Kidney (tissue), 14 donors: ENCODE measurements around the gene DSCAM. TPM values are rescaled to one million over a fixed set of nuclear protein-coding genes. Genes with fewer than 3 reads are reported as not detected.
A peak's percentile ranks its signal among the peaks of the same experiment; 100 is the strongest.

Experiments
- DNase-seq, 5 donors: peaks; one replicate each; pipeline ENCODE4 v3.0.0-alpha.2; 2013 to 2020
- FAIRE-seq: peaks from 2 replicates; lab custom pipeline; 2012; peaks lifted over from hg19 to GRCh38; lab: Jason Lieb, UNC
- H3K27ac ChIP-seq, 2 donors: one replicate each; pipeline ENCODE4 v1.7.0; 2013; ENCODE audit warnings: low read depth in 2 of 2, low read length in 2 of 2, inconsistent platforms in 1 of 2
- H3K27me3 ChIP-seq: one replicate; pipeline ENCODE4 v1.7.1; 2013; ENCODE audit warnings: low read length, inconsistent platforms; ENCODE audit not compliant: control insufficient read depth, insufficient read depth
- H3K36me3 ChIP-seq, 3 donors: one replicate each; pipeline versions ENCODE4 v1.7.0 to v1.7.1; 2013; ENCODE audit warnings: low read length in 3 of 3, control low read depth in 1 of 3, inconsistent platforms in 1 of 3; ENCODE audit not compliant: insufficient read depth in 3 of 3, control insufficient read depth in 2 of 3
- H3K4me1 ChIP-seq, 3 donors: one replicate each; pipeline versions ENCODE4 v1.7.0 to v1.7.1; 2013; ENCODE audit warnings: low read length in 3 of 3, inconsistent platforms in 1 of 3, low read depth in 1 of 3; ENCODE audit not compliant: control insufficient read depth in 2 of 3, insufficient read depth in 2 of 3
- H3K4me3 ChIP-seq, 3 donors: one replicate each; pipeline versions ENCODE4 v1.7.0 to v1.8.1; 2013; ENCODE audit warnings: low read length in 3 of 3, control low read depth in 1 of 3, inconsistent platforms in 1 of 3
- H3K9ac ChIP-seq, 3 donors: one replicate each; pipeline versions ENCODE4 v1.7.0 to v1.7.1; 2013; ENCODE audit warnings: low read length in 3 of 3, control low read depth in 1 of 3, inconsistent platforms in 1 of 3
- H3K9me3 ChIP-seq, 3 donors: one replicate each; pipeline versions ENCODE4 v1.7.0 to v1.7.1; 2013; ENCODE audit warnings: low read length in 3 of 3, control low read depth in 1 of 3, inconsistent platforms in 1 of 3; ENCODE audit not compliant: control insufficient read depth in 2 of 3, insufficient read depth in 1 of 3
- CTCF ChIP-seq: IDR thresholded peaks from 3 replicates; pipeline ENCODE4 v1.5.1; 2012; ENCODE audit warnings: mild to moderate bottlenecking, moderate library complexity, borderline replicate concordance; ENCODE audit not compliant: insufficient read depth; ENCODE audit errors: extremely low read depth
- intact Hi-C: fragments of 100-400 bp; cut with DNase I; formaldehyde crosslinking; loops from one replicate; pipeline ENCODE4 v1.11.1; 2022
- polyA plus RNA-seq: library from polyadenylated mRNA; stranded (reverse); fragments of 350-450 nt; fragmentation: Illumina TruSeq; extraction: RNeasy Lipid Tissue Mini Kit (QIAGEN cat#74804); gene quantifications from one replicate; pipeline ENCODE4 v1.2.3, GENCODE V29; 2014; ENCODE audit warnings: low read depth, low replicate concordance; ENCODE audit not compliant: insufficient read depth
- total RNA-seq: library from RNA; stranded (reverse); fragmentation: NEBNext Ultra II Directional; extraction: Animal tissue kit (Norgen Biotek cat#: 25700); gene quantifications from one replicate; pipeline ENCODE4 v1.2.1, GENCODE V29; 2021
- donor health status: control.
- donor health status: control.
- donor health status: control.
- donor health status: control.
- donor health status: control.
- donor health status: DM: yes; HTN: yes; CAD: no.
- donor health status: Normal renal cell carcinoma (clear cell type).

The DSCAM gene
- total and polyA plus RNA-seq, 2 donors from 2014 or later: not detected

GRCh38 chr21:40143822-40144525 lies 703.0 kb downstream of the DSCAM start:
- TF ChIP-seq CTCF: peak; percentile 78
- H3K36me3 ChIP-seq: no peaks in the 10 kb centered on the region
- H3K27ac ChIP-seq: no peak overlapping the region
- H3K4me1 ChIP-seq: peaks cover 0 to 4% (median 0%) of the 10 kb centered on the region in 3 donors
- no peaks in the 10 kb centered on the region for H3K27me3 ChIP-seq
- H3K9me3 ChIP-seq: no peaks in the 10 kb centered on the region
- peak; percentile 62 for FAIRE-seq
- peak; percentile 69 to 83 (median 71) for DNase-seq
- H3K4me3 ChIP-seq: no peak overlapping the region
- H3K9ac ChIP-seq: no peak overlapping the region
- intact Hi-C loops: loop anchor here (10.0 kb wide), 1 partner anchor 241 kb away; no protein-coding TSS in a partner anchor

- FAIRE-seq (no peak), DNase-seq (no peak)
- intact Hi-C loops: loop anchor here (10.0 kb wide), 1 partner anchor 243 kb away; no protein-coding TSS in a partner anchor
- peaks cover 0 to 4% (median 0%) of the 10 kb centered on the region in 3 donors for H3K4me1 ChIP-seq
- no peaks in the 10 kb centered on the region for H3K9me3 ChIP-seq
- TF ChIP-seq CTCF: no peak
- no peak overlapping the region for H3K4me3 ChIP-seq
- H3K36me3 ChIP-seq: no peaks in the 10 kb centered on the region
- H3K27ac ChIP-seq: no peak overlapping the region
- H3K9ac ChIP-seq: no peak overlapping the region
- no peaks in the 10 kb centered on the region for H3K27me3 ChIP-seq
Observed at GRCh38 chr21:40141621-40142020, 705.3 kb downstream of the DSCAM start.

DNA sequence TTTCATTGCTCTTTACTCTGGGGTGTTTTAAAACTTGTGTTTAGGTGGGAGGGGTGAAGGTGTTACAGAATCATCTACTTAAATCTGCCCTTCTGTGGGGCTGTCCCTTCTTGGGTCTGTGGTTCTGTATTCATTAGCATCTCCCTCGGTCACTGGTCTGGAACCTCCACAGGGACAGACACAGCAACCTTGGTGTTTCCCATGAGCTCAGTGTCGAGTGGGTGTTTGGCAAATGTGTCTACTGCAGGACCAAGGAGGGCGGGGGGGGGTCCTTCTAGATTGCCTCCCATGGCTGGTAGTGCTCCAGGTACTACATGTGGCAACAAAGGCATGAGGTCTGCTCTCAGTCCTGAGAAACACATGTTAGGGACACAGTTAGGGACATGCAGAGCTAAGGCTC lies 706.3 kb downstream of the DSCAM start:
- H3K4me1 ChIP-seq: peaks cover 0 to 4% (median 0%) of the 10 kb centered on the region in 3 donors
- FAIRE-seq: no peak
- TF ChIP-seq CTCF: no peak
- no peak overlapping the region for H3K4me3 ChIP-seq
- no peak overlapping the region for H3K9ac ChIP-seq
- H3K27ac ChIP-seq: no peak overlapping the region
- H3K9me3 ChIP-seq: no peaks in the 10 kb centered on the region
- no peak for DNase-seq
- intact Hi-C loops: loop anchor here (10.0 kb wide), 1 partner anchor 244 kb away; no protein-coding TSS in a partner anchor
- no peaks in the 10 kb centered on the region for H3K27me3 ChIP-seq
- no peaks in the 10 kb centered on the region for H3K36me3 ChIP-seq
